ENCODE measurements around the gene TBC1D9B.

DNA sequence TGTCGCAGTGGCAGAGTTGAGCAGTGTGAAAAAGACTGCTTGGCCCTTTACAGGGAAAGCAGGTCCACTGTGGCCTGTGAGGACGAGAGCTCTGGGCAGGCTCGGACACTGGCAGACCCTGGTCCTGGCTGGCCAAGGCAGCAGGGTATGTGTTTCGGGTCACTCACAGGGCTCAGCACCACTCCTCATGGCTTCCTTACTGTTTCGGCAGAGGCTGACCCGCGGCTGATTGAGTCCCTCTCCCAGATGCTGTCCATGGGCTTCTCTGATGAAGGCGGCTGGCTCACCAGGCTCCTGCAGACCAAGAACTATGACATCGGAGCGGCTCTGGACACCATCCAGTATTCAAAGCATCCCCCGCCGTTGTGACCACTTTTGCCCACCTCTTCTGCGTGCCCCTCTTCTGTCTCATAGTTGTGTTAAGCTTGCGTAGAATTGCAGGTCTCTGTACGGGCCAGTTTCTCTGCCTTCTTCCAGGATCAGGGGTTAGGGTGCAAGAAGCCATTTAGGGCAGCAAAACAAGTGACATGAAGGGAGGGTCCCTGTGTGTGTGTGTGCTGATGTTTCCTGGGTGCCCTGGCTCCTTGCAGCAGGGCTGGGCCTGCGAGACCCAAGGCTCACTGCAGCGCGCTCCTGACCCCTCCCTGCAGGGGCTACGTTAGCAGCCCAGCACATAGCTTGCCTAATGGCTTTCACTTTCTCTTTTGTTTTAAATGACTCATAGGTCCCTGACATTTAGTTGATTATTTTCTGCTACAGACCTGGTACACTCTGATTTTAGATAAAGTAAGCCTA is 71.3 kb downstream of the TBC1D9B start:
- TF ChIP-seq TAF1 (IDR thresholded peaks at IDR 0.05; ENCODE audit: low read depth) (no peak), TEAD4 (IDR thresholded peaks at IDR 0.05) (no peak), ZBTB7A (IDR thresholded peaks at IDR 0.05; ENCODE audit: low read depth) (no peak), EGR1 (IDR thresholded peaks at IDR 0.05) (no peak), CREB1 (IDR thresholded peaks at IDR 0.05; ENCODE audit: low read depth) (no peak), EP300 (IDR thresholded peaks at IDR 0.05; ENCODE audit: borderline replicate concordance) (no peak), TCF12 (IDR thresholded peaks at IDR 0.05; ENCODE audit: low read depth) (no peak), NFIC (IDR thresholded peaks at IDR 0.05) (no peak), YY1 (IDR thresholded peaks at IDR 0.05; ENCODE audit: low read depth) (no peak)
- TF ChIP-seq, protein P1, sequence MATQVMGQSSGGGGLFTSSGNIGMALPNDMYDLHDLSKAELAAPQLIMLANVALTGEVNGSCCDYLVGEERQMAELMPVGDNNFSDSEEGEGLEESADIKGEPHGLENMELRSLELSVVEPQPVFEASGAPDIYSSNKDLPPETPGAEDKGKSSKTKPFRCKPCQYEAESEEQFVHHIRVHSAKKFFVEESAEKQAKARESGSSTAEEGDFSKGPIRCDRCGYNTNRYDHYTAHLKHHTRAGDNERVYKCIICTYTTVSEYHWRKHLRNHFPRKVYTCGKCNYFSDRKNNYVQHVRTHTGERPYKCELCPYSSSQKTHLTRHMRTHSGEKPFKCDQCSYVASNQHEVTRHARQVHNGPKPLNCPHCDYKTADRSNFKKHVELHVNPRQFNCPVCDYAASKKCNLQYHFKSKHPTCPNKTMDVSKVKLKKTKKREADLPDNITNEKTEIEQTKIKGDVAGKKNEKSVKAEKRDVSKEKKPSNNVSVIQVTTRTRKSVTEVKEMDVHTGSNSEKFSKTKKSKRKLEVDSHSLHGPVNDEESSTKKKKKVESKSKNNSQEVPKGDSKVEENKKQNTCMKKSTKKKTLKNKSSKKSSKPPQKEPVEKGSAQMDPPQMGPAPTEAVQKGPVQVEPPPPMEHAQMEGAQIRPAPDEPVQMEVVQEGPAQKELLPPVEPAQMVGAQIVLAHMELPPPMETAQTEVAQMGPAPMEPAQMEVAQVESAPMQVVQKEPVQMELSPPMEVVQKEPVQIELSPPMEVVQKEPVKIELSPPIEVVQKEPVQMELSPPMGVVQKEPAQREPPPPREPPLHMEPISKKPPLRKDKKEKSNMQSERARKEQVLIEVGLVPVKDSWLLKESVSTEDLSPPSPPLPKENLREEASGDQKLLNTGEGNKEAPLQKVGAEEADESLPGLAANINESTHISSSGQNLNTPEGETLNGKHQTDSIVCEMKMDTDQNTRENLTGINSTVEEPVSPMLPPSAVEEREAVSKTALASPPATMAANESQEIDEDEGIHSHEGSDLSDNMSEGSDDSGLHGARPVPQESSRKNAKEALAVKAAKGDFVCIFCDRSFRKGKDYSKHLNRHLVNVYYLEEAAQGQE (IDR thresholded peaks at IDR 0.05; ENCODE audit: low read depth): no peak
- TF ChIP-seq, protein P2, sequence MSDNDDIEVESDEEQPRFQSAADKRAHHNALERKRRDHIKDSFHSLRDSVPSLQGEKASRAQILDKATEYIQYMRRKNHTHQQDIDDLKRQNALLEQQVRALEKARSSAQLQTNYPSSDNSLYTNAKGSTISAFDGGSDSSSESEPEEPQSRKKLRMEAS (IDR thresholded peaks at IDR 0.05): no peak
